KMS-11 (cell line): Measurements from ENCODE around the gene FUBP3.
"Not testable (repeated sequence)": the region's sequence is repeated elsewhere in the genome, so short reads cannot be mapped to it uniquely, and the experiment has no call there.

Experiments
- H2AFZ ChIP-seq: fragments of 200-600 bp; sonication (generic); 2 replicates; pipeline ENCODE4 v1.6.1; 2016; ENCODE audit warnings: antibody characterized with exemption, mixed run types, low read depth
- H3K27ac ChIP-seq: fragments of 200-600 bp; sonication (generic); 2 replicates; pipeline ENCODE4 v1.6.1; 2016; ENCODE audit warnings: mild to moderate bottlenecking, mixed run types
- H3K27me3 ChIP-seq: fragments of 200-600 bp; sonication (generic); 2 replicates; pipeline ENCODE4 v1.6.1; 2017; ENCODE audit warnings: mild to moderate bottlenecking, low read depth, mixed run types, moderate library complexity; ENCODE audit not compliant: insufficient read depth
- H3K36me3 ChIP-seq: fragments of 200-600 bp; sonication (generic); 2 replicates; pipeline ENCODE4 v1.6.1; 2017; ENCODE audit warnings: mild to moderate bottlenecking, mixed run types; ENCODE audit not compliant: insufficient read depth
- H3K4me1 ChIP-seq: fragments of 200-600 bp; sonication (generic); 2 replicates; pipeline ENCODE4 v1.6.1; 2016; ENCODE audit warnings: mild to moderate bottlenecking, low read depth, mixed run types; ENCODE audit not compliant: poor library complexity, severe bottlenecking
- H3K4me2 ChIP-seq: fragments of 200-600 bp; sonication (generic); 2 replicates; pipeline ENCODE4 v1.7.0; 2016; ENCODE audit warnings: mild to moderate bottlenecking, mixed run types
- H3K4me3 ChIP-seq: fragments of 200-600 bp; sonication (generic); IDR thresholded peaks from 2 replicates; pipeline ENCODE4 v1.6.1; 2017; ENCODE audit warnings: low read depth, low read length, mixed read lengths; ENCODE audit not compliant: insufficient read depth
- H3K79me2 ChIP-seq: fragments of 200-600 bp; sonication (generic); 2 replicates; pipeline ENCODE4 v1.6.1; 2016; ENCODE audit warnings: low read depth, mixed run types; ENCODE audit not compliant: insufficient read depth
- H3K9ac ChIP-seq: fragments of 200-600 bp; sonication (generic); 2 replicates; pipeline ENCODE4 v1.6.1; 2016; ENCODE audit warnings: mild to moderate bottlenecking, mixed run types
- H4K20me1 ChIP-seq: fragments of 200-600 bp; sonication (generic); 2 replicates; pipeline ENCODE4 v1.6.1; 2016; ENCODE audit warnings: mild to moderate bottlenecking, mixed run types; ENCODE audit not compliant: insufficient read depth
- CTCF ChIP-seq: fragments of 200-600 bp; sonication (generic); conservative IDR thresholded peaks from 2 replicates; pipeline ENCODE4 v1.6.1; 2017; ENCODE audit warnings: low read depth, mild to moderate bottlenecking, antibody characterized with exemption, low read length, moderate library complexity, mixed read lengths

FUBP3 gene

GRCh38 chr9:130557077-130557468 is 22.3 kb upstream of the FUBP3 start:
- Histone ChIP-seq H3K9ac (no peak overlapping the region), H3K4me3 (no peak overlapping the region), H2AFZ (no peak overlapping the region), H3K4me2 (no peak overlapping the region), H3K27ac (no peak overlapping the region), H3K4me1 (no peaks in the 10 kb centered on the region), H3K36me3 (no peaks in the 10 kb centered on the region), H3K79me2 (no peaks in the 10 kb centered on the region), H3K27me3 (peaks cover 82% of the 10 kb centered on the region), H4K20me1 (no peaks in the 10 kb centered on the region)
- TF ChIP-seq CTCF: no peak

DNA sequence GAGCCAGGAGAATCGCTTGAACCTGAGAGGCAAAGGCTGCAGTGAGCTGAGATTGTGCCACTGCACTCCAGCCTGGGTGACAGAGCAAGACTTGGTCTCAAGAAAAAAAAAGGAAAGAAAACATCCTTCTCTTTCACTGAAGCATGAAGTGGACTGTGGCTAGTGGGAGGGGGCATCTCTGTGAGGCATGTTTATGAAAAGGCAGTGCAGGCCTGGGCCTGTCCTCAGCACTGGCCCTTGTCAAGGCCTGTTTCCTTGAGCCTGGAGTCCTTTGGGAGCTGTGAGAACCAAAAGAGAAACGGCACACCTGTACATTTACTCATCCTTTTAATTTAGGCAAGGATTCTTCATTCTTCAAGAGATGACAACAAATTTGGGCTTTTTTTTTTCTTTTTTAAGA is 18.3 kb upstream of the FUBP3 start:
- Histone ChIP-seq H3K36me3 (no peaks in the 10 kb centered on the region), H2AFZ (no peak overlapping the region), H3K4me1 (no peaks in the 10 kb centered on the region), H4K20me1 (no peaks in the 10 kb centered on the region), H3K4me3 (no peak overlapping the region), H3K4me2 (no peak overlapping the region), H3K27me3 (peaks cover 71% of the 10 kb centered on the region), H3K27ac (no peak overlapping the region), H3K79me2 (no peaks in the 10 kb centered on the region), H3K9ac (no peak overlapping the region)
- TF ChIP-seq CTCF: no peak

GRCh38 chr9:130562525-130562924 is 16.9 kb upstream of the FUBP3 start:
- peaks cover 59% of the 10 kb centered on the region; the same call in 1 of the 2 replicates for H3K27me3 ChIP-seq
- not testable (repeated sequence) for H3K79me2 ChIP-seq, H3K4me3 ChIP-seq, H3K27ac ChIP-seq, H2AFZ ChIP-seq, H4K20me1 ChIP-seq, H3K9ac ChIP-seq, H3K36me3 ChIP-seq, H3K4me1 ChIP-seq, H3K4me2 ChIP-seq

- Histone ChIP-seq H3K27ac (no peak overlapping the region), H3K36me3 (no peaks in the 10 kb centered on the region), H3K4me3 (no peak overlapping the region), H3K27me3 (peaks cover 49% of the 10 kb centered on the region; the same call in 1 of the 2 replicates), H3K79me2 (no peaks in the 10 kb centered on the region), H3K9ac (no peak overlapping the region), H2AFZ (no peak overlapping the region), H4K20me1 (no peaks in the 10 kb centered on the region), H3K4me1 (no peaks in the 10 kb centered on the region), H3K4me2 (no peak overlapping the region)
- no peak for TF ChIP-seq CTCF
Observed at GRCh38 chr9:130563797-130564196, 15.6 kb upstream of the FUBP3 start.

DNA sequence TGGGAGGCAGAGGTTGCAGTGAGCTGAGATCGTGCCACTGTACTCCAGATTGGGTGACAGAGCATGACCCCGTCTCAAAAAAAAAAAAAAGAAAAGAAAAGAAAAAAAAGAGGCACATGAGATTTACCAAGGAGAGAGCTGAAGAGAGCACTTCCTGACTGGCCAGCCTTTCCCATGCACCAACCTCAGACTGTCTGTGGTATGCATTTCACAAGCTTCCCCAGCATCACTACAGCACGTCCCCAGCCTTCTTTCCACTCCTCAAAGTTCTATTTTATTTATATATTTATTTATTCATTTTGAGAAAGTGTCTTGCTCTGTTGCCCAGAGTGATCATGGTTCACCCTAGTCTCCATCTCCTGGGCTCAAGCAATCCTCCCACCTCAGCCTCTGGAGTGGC is 13.6 kb upstream of the FUBP3 start:
- TF ChIP-seq CTCF: no peak
- H4K20me1 ChIP-seq: no peaks in the 10 kb centered on the region
- peaks cover 36% of the 10 kb centered on the region; the same call in 1 of the 2 replicates for H3K27me3 ChIP-seq
- no peak overlapping the region for H3K4me2 ChIP-seq
- H3K79me2 ChIP-seq: no peaks in the 10 kb centered on the region
- H2AFZ ChIP-seq: no peak overlapping the region
- no peak overlapping the region for H3K27ac ChIP-seq
- H3K9ac ChIP-seq: no peak overlapping the region
- no peaks in the 10 kb centered on the region for H3K4me1 ChIP-seq
- H3K4me3 ChIP-seq: no peak overlapping the region
- no peaks in the 10 kb centered on the region for H3K36me3 ChIP-seq
